Measurements from ENCODE around the gene OGFRL1. TPM values are rescaled to one million over a fixed set of nuclear protein-coding genes. Genes with fewer than 3 reads are reported as not detected.

Gene OGFRL1
- total and polyA plus RNA-seq, 2 of the 4 experiments (the other 2 are of a cell fraction) = 5.4 to 5.7 TPM

- Histone ChIP-seq H3K79me1 (ENCODE audit: low read depth in 1 of 2, low read length in 2 of 2) (no peaks in the 10 kb centered on the region; a peak in 1 of 4 replicates), H3K36me3 (ENCODE audit: control insufficient read depth, insufficient read depth, low read length) (no peaks in the 10 kb centered on the region), H4K8ac (ENCODE audit: low read depth in 2 of 2, low read length in 2 of 2) (no peak overlapping the region), H2BK5ac (ENCODE audit: low read depth, low read length, poor library complexity, severe bottlenecking) (no peak overlapping the region), H3K27ac (ENCODE audit: insufficient read depth, low read length) (no peak overlapping the region), H3K23ac (ENCODE audit: low read depth, low read length) (no peak overlapping the region; the same call in 1 of the 2 replicates), H3K14ac (replicated peaks; ENCODE audit: low read depth, low read length) (no peak overlapping the region; the same call in 1 of the 2 replicates), H3K9me3 (ENCODE audit: control insufficient read depth, insufficient read depth, low read length) (no peaks in the 10 kb centered on the region), H2BK120ac (ENCODE audit: low read depth, low read length) (no peak overlapping the region), H2BK15ac (ENCODE audit: low read depth, low read length) (no peak overlapping the region), H3K4me3 (ENCODE audit: insufficient read depth, low read depth, low read length) (no peak overlapping the region), H3K56ac (ENCODE audit: extremely low read depth, insufficient read depth, low read length) (no peak overlapping the region), H2AK9ac (replicated peaks; ENCODE audit: low read depth, low read length, poor library complexity) (no peak overlapping the region), H4K5ac (ENCODE audit: low read depth, low read length) (no peak overlapping the region), H2AFZ (replicated peaks; ENCODE audit: low read length, poor library complexity) (no peak overlapping the region), H3K18ac (ENCODE audit: low read depth, low read length) (no peak overlapping the region), H3K9me1 (ENCODE audit: insufficient read depth, low read length) (no peaks in the 10 kb centered on the region), H4K91ac (ENCODE audit: insufficient read depth, low read depth, low read length) (no peak overlapping the region), H2AK5ac (ENCODE audit: low read depth, low read length) (no peak overlapping the region), H3K27me3 (ENCODE audit: control insufficient read depth, insufficient read depth, low read length) (no peaks in the 10 kb centered on the region), H3K9ac (ENCODE audit: low read depth, low read length) (no peak overlapping the region), H3K4me1 (ENCODE audit: control insufficient read depth, insufficient read depth, low read length) (peaks cover 2% of the 10 kb centered on the region; the same call in 1 of the 2 replicates), H3K4ac (ENCODE audit: low read depth, low read length) (no peak overlapping the region), H3K4me2 (ENCODE audit: low read depth, low read length) (no peak overlapping the region), H4K20me1 (ENCODE audit: insufficient read depth, low read length) (no peaks in the 10 kb centered on the region), H2BK20ac (ENCODE audit: low read depth, low read length) (no peak overlapping the region)
- ATAC-seq (ENCODE audit: low read depth) = peak; percentile 57
- no peak for DNase-seq
- no peak for TF ChIP-seq SMC3 (IDR thresholded peaks at IDR 0.05; ENCODE audit: low read depth, low read length)
- no peak for TF ChIP-seq BHLHE40 (IDR thresholded peaks at IDR 0.05; ENCODE audit: low read depth, low read length)
- TF ChIP-seq USF2 (IDR thresholded peaks at IDR 0.05; ENCODE audit: low read depth, low read length) = no peak
- no peak for TF ChIP-seq RFX5 (IDR thresholded peaks at IDR 0.05; ENCODE audit: low read depth, low read length)
- CTCF ChIA-PET = no interaction called here
- intact Hi-C loops (cut with micrococcal nuclease) (no loop called here), in situ Hi-C loops (cut with MboI; ENCODE audit: low sequenced_read_pairs) (no loop called here), dilution Hi-C loops (cut with HindIII; ENCODE audit: low sequenced_read_pairs, unreplicated experiment) (no loop called here)
- BruUV-seq (replicated peaks) = no TSS peak
- POLR2A ChIA-PET (ENCODE audit: unreplicated experiment) = no interaction called here
Observed at GRCh38 chr6:71321314-71321713, 32.7 kb downstream of the OGFRL1 start.
